Measurements from ENCODE around the gene ADCY5.

DNA sequence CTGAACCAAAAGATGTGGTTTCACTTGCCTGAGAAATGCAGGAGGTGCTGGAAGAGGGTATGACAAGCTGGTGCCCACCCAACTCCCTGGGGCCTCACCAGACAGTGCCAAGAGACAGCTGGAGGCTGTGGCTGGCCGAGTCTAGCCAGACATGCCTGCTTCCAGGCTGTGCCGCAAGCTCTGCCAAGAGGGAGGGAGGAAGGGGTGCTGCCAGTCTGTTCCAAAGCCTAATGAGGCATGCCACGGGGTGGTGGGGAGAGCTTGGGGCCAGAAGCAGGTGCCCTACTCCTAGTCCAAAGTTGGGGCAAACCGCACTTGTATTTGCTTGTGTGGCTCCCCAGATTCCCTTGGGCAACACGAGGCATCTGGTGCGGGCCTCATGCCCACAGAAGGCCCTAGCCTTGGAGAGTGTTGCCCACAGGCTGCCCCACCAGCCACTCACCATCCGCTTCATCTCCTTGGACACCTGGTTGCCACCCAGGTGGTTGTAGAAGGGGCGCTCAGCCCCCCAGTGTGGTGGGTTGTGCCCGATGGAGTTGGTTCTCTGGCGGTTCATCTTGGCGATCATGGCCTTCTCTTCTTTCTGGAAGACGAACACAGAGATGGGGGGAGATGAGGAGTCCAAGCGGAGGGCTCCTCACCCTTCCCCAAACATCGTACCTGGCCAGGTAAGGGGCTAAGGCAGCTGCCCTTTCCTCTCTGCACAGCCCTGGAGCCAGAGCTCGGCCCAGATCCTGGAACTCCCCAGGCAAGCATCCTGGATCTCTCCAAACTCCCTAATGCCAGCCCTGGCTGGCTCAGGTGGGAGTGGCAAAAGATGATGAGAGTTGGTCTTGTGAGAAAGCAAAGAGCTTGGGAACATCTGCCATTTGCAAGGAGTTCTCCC lies 123.8 kb downstream of the ADCY5 start:
- TF ChIP-seq, protein P1, sequence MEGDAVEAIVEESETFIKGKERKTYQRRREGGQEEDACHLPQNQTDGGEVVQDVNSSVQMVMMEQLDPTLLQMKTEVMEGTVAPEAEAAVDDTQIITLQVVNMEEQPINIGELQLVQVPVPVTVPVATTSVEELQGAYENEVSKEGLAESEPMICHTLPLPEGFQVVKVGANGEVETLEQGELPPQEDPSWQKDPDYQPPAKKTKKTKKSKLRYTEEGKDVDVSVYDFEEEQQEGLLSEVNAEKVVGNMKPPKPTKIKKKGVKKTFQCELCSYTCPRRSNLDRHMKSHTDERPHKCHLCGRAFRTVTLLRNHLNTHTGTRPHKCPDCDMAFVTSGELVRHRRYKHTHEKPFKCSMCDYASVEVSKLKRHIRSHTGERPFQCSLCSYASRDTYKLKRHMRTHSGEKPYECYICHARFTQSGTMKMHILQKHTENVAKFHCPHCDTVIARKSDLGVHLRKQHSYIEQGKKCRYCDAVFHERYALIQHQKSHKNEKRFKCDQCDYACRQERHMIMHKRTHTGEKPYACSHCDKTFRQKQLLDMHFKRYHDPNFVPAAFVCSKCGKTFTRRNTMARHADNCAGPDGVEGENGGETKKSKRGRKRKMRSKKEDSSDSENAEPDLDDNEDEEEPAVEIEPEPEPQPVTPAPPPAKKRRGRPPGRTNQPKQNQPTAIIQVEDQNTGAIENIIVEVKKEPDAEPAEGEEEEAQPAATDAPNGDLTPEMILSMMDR (tag by site-specific recombination; IDR thresholded peaks at IDR 0.05): no peak
- no peak for TF ChIP-seq ZNF302 (tag by site-specific recombination; IDR thresholded peaks at IDR 0.05; ENCODE audit: low read depth)
- TF ChIP-seq ZNF121 (tag by site-specific recombination; IDR thresholded peaks at IDR 0.05): no peak
- TF ChIP-seq YY1 (tag by site-specific recombination; IDR thresholded peaks at IDR 0.05): no peak
- no peak for TF ChIP-seq GLI2 (tag by site-specific recombination; IDR thresholded peaks at IDR 0.05; ENCODE audit: borderline replicate concordance, low read depth)
